Effector CD8-positive, alpha-beta T cell (primary cell): Measurements from ENCODE around the gene VPS13D.

Experiments used
- DNase-seq: peaks from one replicate; lab custom pipeline; 2025; lab: John Stamatoyannopoulos, UW
- total RNA-seq, 4 experiments: gene quantifications; one replicate each; lab custom pipeline; 2026; lab: John Stamatoyannopoulos, UW

The VPS13D gene, protein sequence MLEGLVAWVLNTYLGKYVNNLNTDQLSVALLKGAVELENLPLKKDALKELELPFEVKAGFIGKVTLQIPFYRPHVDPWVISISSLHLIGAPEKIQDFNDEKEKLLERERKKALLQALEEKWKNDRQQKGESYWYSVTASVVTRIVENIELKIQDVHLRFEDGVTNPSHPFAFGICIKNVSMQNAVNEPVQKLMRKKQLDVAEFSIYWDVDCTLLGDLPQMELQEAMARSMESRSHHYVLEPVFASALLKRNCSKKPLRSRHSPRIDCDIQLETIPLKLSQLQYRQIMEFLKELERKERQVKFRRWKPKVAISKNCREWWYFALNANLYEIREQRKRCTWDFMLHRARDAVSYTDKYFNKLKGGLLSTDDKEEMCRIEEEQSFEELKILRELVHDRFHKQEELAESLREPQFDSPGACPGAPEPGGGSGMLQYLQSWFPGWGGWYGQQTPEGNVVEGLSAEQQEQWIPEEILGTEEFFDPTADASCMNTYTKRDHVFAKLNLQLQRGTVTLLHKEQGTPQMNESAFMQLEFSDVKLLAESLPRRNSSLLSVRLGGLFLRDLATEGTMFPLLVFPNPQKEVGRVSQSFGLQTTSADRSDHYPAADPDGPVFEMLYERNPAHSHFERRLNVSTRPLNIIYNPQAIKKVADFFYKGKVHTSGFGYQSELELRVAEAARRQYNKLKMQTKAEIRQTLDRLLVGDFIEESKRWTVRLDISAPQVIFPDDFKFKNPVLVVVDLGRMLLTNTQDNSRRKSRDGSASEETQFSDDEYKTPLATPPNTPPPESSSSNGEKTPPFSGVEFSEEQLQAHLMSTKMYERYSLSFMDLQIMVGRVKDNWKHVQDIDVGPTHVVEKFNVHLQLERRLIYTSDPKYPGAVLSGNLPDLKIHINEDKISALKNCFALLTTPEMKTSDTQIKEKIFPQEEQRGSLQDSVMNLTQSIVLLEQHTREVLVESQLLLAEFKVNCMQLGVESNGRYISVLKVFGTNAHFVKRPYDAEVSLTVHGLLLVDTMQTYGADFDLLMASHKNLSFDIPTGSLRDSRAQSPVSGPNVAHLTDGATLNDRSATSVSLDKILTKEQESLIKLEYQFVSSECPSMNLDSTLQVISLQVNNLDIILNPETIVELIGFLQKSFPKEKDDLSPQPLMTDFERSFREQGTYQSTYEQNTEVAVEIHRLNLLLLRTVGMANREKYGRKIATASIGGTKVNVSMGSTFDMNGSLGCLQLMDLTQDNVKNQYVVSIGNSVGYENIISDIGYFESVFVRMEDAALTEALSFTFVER (N-terminal part only)
- total RNA-seq: 242 to 452 (median 335) reads per million in 4 experiments

DNA sequence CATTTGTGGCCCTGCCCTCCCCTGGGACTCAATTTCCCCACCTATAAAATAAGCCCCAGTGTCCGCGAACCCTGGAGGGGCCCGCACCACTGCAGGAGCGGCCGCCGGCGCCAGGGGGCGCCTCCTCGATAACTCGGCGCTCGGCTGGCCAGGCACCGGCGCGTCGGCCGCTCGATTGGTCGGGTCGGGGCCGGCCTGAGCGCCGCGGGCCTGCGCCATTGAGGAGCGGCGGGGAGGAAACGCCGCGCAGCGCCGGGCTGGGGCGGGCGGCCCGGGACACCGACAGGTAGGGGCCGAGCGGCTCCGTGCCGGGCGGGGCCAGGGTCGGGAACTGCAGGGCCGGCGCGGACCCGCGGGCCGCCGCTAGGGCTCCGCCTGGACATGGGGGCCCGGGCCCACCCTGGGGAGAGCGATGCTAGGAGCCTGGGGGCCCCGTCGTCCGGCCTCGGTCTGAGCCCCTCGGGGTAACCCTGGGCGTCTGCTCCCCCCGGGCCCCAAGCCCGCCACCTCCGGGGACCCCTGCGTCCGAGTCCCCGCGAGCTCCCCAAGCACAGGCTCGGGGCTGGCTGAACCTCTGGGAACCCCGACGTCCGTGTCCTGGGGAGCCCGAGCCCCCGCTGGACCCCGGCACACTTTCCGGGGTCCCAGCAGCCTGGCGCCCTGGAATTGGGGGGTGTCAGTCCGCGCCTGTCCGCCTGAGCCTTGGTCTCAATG, at the start of gene VPS13D:
Gene VPS13D (plus strand): TSS at position 196 of the 714 bp plus-strand sequence. CDS start 4,237 bp downstream, outside the sequence.
- peak; percentile 73 for DNase-seq

DNA sequence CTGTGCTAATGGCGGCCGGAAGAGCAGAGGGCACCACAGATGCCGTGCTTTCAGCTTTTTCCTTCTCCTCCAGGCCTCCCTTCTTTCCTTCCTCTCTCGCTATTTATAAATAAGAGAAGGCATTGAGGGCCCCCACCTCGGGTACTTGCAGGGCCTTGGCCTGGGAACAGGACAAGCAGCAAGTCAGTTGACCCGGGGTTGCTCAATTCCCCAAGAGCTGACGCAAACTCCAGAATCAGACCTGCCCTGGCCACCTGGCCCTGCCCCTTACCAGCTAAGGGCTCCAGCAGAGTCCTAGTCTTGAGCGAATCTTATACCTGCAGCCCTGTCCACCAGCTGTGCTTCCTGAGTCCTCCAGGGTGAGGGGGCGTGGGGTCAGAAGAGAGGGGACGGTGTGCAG, 49.5 kb upstream of the VPS13D start:
- no peak for DNase-seq

DNA sequence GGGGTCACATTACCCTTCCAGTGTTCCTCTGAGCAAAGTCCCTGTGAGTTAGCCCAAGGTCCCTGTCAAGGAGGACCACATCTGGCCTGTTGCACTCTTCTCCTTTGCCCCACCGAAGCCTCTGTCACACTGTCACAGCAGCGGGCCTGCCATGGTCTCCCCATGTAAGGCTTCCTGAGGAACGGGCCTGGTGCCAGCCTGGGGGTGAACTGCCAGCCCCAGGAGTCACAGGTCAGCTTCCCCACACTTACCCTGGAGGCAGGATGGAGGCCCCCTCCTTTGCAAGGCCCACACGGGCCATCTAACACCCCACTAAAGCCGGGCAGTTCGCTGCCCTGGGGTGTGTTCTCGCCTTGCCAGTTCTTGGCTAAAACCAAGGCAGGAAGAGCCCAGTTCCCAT, 48.9 kb upstream of the VPS13D start:
- DNase-seq: no peak

DNA sequence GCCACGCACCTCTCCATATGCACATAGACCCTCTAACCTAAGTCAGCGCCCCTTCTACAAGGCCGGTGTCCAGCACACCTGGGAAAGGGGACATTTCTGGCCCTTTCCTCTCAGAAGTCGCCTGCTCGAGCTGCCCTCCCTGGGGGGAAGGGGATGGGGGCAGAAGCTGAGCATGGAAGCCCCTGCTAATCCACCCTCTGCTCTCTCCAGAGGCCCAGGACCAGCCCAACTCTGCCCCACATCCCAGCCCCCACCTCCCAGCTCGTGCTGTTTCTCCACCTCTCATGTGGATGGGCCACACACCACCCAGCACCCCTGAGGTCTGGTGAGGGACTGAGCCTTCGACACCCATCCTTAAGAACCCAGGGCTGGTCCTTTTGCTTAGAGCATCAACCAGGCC, 48.3 kb upstream of the VPS13D start:
- no peak for DNase-seq

DNA sequence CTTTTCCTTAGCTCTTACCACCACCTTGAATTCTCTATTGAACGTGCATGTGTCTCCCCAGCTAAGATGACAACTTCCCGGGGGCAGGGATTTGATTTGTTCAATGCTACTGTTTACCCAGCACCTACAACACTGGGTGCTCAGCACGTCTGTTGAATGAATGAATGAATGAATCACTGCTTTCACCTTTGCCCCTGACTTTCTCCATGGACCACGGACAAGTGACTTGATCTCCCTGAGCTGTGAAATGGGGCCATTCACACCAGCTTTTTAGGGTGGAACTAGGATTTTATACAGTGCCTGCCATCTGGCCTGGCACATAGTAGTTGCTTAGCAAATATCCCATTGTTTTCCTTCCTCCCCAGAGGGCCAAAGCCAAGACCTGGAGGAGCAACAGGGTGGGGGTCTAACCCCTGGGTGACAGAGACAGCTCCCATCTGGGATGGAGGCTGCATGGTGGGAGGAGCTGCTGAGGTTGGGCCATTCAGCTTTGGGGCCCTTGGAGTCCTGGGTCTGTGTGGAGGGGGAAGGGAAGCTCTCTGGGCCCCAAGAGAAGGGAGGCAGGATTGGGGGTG, 47.3 kb upstream of the VPS13D start:
- no peak for DNase-seq

DNA sequence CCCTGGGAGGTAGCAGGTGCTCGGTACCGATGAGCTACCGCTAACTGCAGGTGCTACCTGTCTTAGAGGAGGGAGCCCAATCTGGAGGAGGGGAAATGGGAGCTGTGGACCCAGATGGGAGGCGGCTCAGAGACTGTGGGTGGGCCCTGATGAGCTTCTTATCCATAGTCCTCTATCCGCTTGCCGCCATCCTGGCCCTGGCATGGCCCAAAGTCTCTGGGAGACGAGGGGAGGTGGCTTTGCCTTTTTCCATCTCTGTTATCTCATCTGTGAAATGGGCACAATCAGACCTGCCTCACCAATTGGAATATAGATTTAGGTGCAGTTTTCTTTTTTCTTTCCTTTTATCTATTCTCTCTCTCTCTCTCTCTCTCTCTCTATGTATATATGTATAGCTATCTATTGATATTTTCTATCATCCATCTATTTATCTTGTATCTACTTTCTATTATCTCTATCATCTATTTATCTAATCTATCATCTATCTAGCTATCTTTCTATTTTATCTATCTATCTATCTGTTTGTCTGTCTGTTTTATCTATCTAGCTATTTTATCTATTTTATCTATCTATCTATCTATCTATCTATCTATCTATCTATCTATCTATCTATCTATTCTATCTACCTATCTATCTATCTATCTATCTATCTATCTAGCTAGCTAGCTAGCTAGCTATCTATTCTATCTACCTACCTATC, 46.6 kb upstream of the VPS13D start:
- DNase-seq: no peak

DNA sequence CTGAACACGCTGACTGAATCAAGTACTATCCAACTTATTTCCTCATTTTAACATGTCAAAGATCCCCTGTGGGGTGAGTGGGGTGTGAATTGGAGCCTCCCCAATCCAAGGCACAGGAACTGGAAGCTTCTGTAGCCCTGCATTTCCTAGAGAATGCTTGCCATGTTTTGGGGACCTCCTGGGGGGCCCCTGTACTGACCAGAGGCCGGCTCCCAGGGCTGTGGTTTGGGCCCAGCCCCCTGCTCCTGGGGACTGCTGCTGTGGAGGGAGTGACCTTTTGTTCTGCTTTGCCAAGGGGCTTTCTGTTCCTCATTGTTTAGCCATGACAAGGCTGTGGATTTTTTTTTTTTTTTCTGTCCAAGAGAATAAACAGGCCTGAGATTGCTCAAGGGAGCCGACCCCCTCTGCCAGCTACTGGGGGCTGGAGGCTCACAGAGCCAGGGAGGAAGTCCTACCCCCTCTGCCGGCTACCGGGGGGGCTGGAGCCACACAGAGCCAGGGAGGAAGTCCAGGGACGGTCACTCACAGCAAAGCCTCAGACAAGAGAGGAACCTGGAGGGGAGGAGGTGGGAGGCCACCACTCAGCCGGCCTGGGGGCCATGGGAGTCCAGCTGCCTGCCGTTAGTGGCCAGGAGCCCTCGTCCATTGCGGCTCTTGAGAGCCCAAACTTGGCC, 45.7 kb upstream of the VPS13D start:
- no peak for DNase-seq

DNA sequence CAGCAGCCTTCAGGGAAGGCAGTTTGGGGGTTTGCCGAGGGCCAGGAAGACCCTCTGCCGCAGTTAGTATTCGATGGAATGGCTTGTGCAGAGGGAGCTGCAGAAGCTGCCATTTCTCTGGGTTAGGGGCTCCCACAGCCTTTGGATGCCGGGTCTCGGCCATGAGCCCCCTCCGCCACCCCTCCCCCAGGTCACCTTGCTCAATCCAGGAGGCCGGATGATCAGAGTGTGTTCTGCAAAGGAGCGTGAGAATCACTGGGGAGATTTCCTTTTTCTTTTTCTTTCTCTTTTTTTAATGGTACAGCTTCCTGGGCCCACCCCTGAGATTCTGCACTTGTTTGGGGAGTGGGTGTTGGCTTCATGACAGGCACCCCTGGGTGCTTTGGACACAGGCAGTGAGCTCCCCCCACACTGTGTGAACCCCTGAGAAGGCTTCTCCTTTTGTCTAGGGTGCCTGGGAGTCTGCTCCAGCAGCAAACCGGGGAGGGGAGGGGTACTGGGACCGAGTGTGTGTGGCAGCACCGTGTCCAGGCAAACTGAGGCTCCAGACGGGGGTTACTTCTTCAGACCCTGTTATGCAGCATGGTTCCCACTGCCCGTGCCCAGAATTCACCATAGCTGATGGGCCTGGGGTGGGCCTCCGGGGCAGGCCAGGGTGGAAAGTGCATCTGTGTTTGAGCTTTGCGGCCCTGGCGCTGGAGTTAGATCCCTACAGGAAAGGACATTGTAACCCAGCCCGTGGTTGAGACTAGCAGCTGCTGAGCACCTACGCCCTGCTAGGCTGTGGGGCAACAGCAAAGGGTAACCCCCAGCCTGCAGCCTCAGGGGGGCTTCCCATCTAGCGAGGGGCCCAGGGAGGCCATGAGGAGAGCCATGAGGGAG, 44.6 kb upstream of the VPS13D start:
- no peak for DNase-seq

DNA sequence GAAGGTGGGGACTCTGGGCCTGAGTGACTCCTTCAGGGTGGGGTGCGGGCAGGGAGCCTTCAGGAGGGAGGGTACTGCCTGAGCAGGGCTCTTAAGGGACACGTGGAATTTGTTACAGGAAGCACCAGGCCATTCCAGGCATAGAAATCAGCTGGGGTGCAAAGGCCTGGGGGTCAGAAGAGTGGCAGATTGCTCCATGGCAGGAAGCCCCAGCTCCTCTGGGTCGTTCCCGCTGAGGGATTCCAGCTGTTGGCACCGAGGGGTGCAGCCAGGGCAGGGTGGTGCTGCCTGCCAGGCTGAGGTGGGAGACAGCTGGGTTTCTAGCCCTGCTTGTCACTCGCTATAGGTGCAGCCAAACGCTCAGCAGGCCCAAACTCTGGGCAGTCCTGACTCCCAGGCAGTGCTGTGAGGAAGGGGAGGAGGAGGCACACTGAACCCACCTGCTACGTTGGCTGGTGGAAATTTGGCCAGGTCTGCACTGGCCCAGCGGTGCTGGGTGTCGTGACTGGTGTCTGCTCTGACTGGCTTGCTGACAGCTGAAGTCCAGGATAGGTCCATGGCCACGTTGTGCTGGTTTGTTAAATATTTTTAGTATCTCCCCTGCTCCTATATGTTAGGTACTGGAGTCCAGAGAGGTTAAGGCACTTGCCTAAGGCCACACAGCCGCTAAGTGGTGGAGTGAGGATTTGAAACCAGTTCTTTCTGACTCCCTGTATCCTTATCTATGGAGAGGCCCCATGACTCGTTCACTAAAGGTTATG, 43.7 kb upstream of the VPS13D start:
- DNase-seq: no peak

DNA sequence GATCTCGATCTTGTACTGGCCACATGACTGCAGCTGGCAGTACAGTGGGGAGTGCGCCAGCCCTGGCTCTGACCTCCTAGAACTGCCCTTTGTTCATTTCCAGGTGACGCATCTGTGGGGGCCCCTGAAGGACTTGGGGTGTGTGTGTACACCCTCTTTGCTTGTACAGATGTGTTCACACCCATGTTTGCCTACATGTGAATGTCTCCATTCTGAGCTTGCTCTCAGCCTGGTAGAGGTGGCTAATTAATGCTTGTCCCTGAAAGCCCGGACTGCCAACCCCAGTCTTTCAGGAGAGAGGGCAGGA, 43.2 kb upstream of the VPS13D start:
- DNase-seq: no peak

DNA sequence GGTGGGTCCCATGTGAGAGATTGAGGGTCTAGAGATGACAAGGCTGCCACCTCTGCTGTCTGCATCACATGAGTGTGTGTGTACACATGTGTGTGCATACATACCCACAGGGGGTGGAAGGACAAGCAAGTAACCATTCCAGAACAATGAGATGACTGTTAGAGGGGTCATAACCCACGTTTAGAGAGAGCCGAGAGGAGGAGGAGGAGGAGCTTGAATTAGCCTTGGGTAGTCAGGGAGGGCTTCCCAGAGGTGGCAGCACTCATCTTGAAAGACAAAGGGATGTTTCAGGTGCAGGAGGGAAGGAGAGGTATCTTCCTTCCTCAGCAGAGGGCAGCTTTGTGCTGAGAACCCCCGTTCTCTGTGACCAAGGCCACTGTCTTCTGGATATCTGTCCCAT, 41.7 kb upstream of the VPS13D start:
- DNase-seq: no peak

DNA sequence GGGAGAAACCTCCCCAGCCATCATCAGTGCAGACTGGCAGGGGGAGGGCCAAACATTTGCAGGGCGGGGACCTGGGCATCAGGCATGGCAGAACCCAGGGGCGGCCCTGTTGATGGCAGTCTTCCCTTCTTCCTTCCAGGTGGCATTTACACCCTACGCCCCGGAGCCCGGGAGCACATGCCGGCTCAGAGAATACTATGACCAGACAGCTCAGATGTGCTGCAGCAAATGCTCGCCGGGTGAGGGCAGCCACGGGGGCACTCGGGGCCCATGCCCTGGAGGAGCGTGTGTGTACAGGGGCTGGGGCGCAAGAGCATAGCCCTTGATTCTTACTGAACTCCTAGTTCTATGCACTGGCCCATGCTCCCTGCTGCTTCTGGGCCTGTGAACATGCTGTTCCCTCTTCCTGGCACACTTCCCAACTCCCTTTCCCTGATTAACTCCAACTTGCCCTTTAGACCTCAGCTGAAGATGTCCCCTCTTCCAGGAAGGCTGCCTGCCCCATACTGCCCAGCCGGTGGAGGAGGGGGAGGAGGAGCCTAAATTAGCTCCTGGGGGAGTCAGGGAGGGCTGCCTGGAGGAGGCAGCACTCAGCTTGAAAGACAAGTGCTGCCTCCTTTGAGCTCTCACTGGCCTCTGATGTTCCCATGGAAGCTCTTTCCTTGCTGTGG, 41.0 kb upstream of the VPS13D start:
- no peak for DNase-seq

DNA sequence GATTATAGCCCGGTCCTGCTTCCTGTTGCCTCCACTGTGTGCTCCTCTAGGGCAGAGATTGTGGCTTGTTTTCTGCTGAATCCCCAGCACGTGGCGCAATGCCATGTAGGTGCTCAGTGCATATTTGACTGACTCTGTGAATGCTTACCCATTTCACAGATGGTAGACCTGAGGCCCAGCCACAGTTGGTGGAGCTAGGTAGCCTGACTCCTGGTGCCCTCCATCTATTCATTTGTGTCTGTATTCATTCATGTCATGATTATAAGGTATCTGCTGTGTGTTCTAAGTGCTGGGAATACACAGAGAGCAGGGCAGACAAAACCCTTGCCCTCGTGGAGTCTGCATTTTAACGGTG, 40.5 kb upstream of the VPS13D start:
- no peak for DNase-seq

DNA sequence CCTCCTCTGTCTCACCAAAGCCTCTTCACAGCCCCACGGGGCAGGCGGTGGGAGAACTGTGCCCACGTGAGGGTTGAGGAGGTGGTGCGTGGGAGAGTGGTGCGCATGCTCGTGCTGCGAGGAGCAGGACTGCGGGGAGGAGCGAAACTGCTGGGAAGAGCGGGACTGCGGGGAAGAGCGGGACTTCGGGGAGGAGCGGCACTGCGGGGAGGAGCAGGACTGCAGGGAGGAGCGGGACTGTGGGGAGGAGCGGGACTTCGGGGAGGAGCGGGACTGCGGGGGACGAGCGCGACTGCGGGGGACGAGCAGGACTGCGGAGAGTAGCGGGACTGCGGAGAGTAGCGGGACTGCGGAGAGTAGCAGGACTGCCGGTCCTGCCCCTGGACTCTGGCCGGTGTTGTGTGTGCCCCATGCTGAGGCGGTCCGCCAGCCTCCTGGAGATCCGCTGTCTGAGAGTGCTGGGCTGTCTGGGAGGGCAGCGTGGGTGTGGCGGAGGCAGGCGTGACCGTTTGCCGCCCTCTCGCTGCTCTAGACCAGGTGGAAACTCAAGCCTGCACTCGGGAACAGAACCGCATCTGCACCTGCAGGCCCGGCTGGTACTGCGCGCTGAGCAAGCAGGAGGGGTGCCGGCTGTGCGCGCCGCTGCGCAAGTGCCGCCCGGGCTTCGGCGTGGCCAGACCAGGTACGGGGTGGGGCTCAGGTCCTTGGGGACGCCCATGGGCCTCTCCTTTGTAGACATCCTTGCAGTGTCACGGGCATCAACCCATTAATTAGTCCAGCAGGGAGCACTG, 38.4 kb upstream of the VPS13D start:
- no peak for DNase-seq

DNA sequence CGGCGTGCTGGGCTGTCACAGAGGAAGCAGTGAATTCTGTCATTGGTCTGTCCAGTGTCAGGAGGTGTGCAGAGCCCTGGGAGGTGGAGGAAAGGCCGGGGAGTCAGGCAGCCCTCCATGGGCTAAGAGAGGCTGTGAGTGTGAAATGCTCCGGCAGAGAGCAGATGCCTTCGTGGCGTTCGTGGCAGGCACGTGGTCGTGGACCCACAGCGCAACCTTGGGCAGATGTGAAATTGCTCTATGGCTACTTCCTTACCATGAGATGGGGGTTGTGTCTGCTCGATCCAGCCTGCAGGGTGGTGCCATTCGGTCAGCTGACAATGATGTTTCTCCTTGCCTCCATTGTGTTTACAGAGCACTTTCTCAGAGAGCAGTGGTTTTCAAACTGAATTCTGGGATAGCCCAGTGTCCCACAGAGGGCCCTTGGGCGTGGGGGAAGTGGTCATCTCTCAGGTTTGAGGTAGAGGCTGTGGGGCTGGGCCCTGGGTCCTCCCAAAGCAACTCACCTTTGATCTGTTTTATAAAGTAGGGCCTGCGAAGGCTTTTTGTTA, 35.1 kb upstream of the VPS13D start:
- no peak for DNase-seq

DNA sequence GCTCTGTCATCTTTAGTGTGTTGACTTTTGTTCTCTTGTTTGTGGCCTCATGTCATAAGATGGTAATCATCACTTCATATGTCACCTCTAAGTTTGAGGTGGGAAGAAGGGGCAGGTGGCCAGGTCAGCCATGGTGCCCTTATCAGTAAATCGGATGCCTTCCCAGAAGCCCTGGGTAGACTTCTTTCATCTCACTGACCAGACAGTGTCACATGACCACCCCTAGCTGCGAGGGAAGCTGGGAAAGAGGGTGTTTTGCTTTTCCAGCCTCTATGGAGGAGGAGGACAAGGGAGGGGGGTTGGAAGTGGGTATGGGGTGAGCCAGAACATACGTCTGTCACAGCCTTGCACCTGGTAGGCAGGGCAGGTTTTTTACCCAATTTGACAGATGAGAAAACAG, 34.4 kb upstream of the VPS13D start:
- no peak for DNase-seq
